ENCODE data around the gene EEFSEC. TPM values are rescaled to one million over a fixed set of nuclear protein-coding genes. Genes with fewer than 3 reads are reported as not detected.

EEFSEC gene
- total RNA-seq, 2 donors from 2014 or later = 15.7 to 17.2 TPM

GRCh38 chr3:128420289-128420688 is 267.0 kb downstream of the EEFSEC start:
- DNase-seq (no peak), ATAC-seq (replicated peaks in 1 of 2) (no peak)
- H3K9me3 Mint-ChIP-seq = no peaks in the 10 kb centered on the region
- H3K27ac Mint-ChIP-seq = no peak overlapping the region
- no peaks in the 10 kb centered on the region for H3K4me1 Mint-ChIP-seq (ENCODE audit: low read depth)
- H3K36me3 Mint-ChIP-seq (ENCODE audit: insufficient read depth in 2 of 2) = no peaks in the 10 kb centered on the region
- H3K4me3 Mint-ChIP-seq = no peak overlapping the region
- no peaks in the 10 kb centered on the region for H3K27me3 Mint-ChIP-seq (ENCODE audit: low read depth)

DNA sequence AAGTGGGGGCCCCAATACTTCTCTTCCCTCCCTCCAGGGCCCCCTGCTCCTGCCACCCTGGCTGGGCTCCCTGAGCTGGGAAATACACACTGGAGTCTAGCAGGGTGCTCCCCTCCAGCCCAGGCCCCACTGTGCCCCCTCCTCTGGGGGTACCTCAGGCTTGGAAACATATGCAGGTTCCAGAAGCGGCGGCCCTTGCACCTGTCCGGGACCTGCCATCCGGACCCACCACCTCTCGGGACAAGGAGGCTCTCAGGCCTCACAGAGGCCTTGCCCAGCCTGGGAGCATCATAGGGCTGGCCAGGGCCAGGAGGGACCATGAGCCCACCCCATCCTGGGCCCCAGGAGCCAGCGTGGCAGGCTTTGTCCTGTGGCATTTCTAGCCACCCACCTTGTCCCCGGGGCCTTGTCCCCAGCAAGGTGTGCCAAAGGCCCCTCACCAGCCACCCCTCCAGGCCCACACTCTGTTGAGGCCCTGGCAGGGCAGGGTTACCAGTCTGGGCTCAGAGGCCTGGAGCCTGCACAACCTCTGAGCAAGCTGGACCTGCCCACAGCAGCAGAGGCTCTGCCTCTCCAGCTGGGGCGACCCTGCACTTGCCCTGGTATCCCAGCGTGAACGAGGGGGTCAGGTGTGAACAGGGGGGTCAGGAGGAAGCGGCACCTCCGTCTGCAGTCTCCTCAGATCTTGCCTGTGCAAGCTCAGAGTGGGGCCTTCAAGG is 267.6 kb downstream of the EEFSEC start:
- Mint-ChIP-seq H3K4me3 (no peak overlapping the region), H3K27ac (no peak overlapping the region), H3K4me1 (ENCODE audit: low read depth) (no peaks in the 10 kb centered on the region), H3K9me3 (no peaks in the 10 kb centered on the region), H3K36me3 (ENCODE audit: insufficient read depth in 2 of 2) (no peaks in the 10 kb centered on the region), H3K27me3 (ENCODE audit: low read depth) (no peaks in the 10 kb centered on the region)
- DNase-seq = no peak
- ATAC-seq (replicated peaks in 1 of 2) = peak in 1 of 2 donors; percentile 20

DNA sequence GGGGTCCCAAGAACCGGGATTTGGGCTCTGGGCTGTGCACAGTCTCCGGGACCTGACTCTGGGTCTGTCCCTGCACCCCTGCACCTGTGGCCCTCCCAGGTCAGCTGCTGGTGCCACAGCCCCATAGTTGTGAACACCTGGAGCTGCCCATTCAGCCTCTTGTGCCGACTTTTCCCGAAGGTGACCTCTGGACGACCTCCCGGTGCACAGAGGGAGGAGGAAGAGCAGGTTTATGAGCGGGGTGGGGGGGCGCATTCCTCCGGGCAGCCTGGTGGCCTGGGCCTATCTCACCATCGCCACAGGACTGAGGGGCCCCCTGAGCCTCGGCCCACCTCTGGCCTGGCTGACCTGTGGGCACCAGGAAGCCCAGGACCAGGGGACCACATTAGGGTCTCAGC is 268.2 kb downstream of the EEFSEC start:
- Mint-ChIP-seq H3K9me3 (no peaks in the 10 kb centered on the region), H3K36me3 (ENCODE audit: insufficient read depth in 2 of 2) (no peaks in the 10 kb centered on the region), H3K4me1 (ENCODE audit: low read depth) (no peaks in the 10 kb centered on the region), H3K27me3 (ENCODE audit: low read depth) (no peaks in the 10 kb centered on the region), H3K27ac (no peak overlapping the region), H3K4me3 (no peak overlapping the region)
- no peak for DNase-seq
- no peak for ATAC-seq (replicated peaks in 1 of 2)

DNA sequence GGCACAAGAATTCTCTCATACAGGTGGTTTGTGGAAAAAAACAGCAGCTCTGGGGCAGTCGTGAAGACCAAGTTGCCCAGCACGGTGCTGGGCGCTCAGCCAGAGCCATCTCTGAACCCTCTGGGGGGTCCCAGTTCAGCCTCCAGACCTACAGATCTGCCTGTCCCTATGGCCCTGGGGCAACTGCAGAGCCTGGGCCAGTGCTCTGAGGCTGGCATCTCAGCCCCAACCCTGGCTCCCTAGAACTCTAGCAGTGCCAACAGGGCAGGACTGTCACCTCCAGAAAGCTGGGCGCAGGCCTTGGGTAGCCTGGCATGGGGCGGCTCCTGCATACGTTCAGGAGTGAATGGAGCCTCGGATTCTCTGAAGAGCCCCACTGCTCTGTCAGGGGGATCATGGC is 268.7 kb downstream of the EEFSEC start:
- Mint-ChIP-seq H3K9me3 (no peaks in the 10 kb centered on the region), H3K27ac (no peak overlapping the region), H3K4me3 (no peak overlapping the region), H3K36me3 (ENCODE audit: insufficient read depth in 2 of 2) (no peaks in the 10 kb centered on the region), H3K4me1 (ENCODE audit: low read depth) (no peaks in the 10 kb centered on the region), H3K27me3 (ENCODE audit: low read depth) (peaks cover 1% of the 10 kb centered on the region)
- ATAC-seq (replicated peaks in 1 of 2) = no peak
- no peak for DNase-seq

- no peaks in the 10 kb centered on the region for H3K4me1 Mint-ChIP-seq (ENCODE audit: low read depth)
- H3K9me3 Mint-ChIP-seq = no peaks in the 10 kb centered on the region
- H3K4me3 Mint-ChIP-seq = no peak overlapping the region
- ATAC-seq (replicated peaks in 1 of 2) = no peak
- no peak for DNase-seq
- H3K36me3 Mint-ChIP-seq (ENCODE audit: insufficient read depth in 2 of 2) = no peaks in the 10 kb centered on the region
- H3K27ac Mint-ChIP-seq = no peak overlapping the region
- H3K27me3 Mint-ChIP-seq (ENCODE audit: low read depth) = peaks cover 11% of the 10 kb centered on the region
These were observed 269.7 kb downstream of the EEFSEC start for GRCh38 chr3:128422762-128423524.

- Mint-ChIP-seq H3K36me3 (ENCODE audit: insufficient read depth in 2 of 2) (no peaks in the 10 kb centered on the region), H3K9me3 (no peaks in the 10 kb centered on the region), H3K4me1 (ENCODE audit: low read depth) (no peaks in the 10 kb centered on the region), H3K27ac (no peak overlapping the region), H3K27me3 (ENCODE audit: low read depth) (peaks cover 17% of the 10 kb centered on the region), H3K4me3 (no peak overlapping the region)
- ATAC-seq (replicated peaks in 1 of 2) (no peak), DNase-seq (no peak)
These were observed 270.4 kb downstream of the EEFSEC start for GRCh38 chr3:128423525-128424147.

DNA sequence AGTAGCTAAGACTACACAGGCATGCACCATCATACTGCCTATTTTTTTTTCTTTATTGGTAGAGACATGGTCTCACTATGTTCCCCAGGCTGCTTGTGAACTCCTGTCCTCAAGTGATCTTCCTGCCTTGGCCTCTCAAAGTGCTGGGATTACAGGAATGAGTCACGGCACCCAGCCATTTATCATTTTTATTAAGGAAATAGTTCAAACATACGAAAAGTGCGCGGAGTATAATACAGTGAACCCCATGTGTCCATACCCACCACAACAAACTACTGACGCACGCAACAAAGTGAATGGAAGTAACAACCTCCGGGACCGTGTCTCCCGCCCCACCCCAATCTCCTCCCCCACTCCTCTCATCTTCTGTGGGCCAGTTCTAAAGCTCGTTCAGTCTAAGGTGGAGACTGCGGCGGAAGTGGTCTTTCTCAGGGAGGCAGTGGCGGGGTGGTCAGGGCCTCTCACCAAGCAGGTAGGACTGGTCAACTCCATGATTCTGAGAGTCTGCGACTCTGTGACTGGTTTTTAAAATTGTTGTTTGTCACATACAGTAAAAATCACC is 271.3 kb downstream of the EEFSEC start:
- no peak for DNase-seq
- Mint-ChIP-seq H3K36me3 (ENCODE audit: insufficient read depth in 2 of 2) (no peaks in the 10 kb centered on the region), H3K27ac (no peak overlapping the region), H3K27me3 (ENCODE audit: low read depth) (peaks cover 17% of the 10 kb centered on the region), H3K9me3 (no peaks in the 10 kb centered on the region), H3K4me1 (ENCODE audit: low read depth) (no peaks in the 10 kb centered on the region), H3K4me3 (no peak overlapping the region)
- ATAC-seq (replicated peaks in 1 of 2) = no peak

DNA sequence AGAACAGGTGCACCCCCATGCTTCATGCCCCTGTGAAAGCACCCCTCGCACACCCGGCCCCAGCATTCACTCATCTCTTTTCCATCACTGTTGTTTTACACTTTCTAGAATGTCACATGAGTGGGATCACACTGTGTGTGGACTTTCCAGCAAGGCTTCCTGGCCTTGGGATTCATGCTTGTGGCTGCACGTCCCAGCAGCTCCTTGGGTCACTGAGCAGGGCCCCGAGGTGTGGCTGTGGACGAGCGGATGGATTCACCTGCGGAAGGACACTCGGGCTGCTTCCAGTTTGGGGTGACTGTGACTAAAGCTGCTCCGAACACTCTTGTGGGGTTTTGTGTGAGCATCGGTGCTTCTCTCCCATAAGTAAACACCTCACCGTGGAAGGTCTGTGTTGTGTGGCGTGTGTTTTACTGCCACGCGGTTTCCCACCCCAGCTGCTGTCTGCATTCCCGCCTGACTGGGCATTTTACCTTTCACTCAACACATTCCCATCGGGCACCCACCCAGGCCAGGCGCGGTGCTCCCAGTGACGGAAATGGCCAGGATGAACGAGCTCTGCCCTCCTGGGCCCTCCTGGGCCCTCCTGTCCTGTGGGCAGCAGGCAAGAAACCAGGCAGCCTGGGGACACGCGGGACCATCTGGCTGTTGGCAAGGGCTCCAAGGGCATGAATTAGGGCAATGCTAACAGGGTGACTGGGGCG is 272.0 kb downstream of the EEFSEC start:
- Mint-ChIP-seq H3K27me3 (ENCODE audit: low read depth) (peaks cover 24% of the 10 kb centered on the region), H3K9me3 (no peaks in the 10 kb centered on the region), H3K36me3 (ENCODE audit: insufficient read depth in 2 of 2) (no peaks in the 10 kb centered on the region), H3K27ac (no peak overlapping the region), H3K4me3 (no peak overlapping the region), H3K4me1 (ENCODE audit: low read depth) (no peaks in the 10 kb centered on the region)
- DNase-seq = no peak
- ATAC-seq (replicated peaks in 1 of 2) = no peak

GRCh38 chr3:128425846-128426127 is 272.5 kb downstream of the EEFSEC start:
- no peaks in the 10 kb centered on the region for H3K9me3 Mint-ChIP-seq
- peaks cover 29% of the 10 kb centered on the region for H3K27me3 Mint-ChIP-seq (ENCODE audit: low read depth)
- ATAC-seq (replicated peaks in 1 of 2) (no peak), DNase-seq (no peak)
- H3K4me1 Mint-ChIP-seq (ENCODE audit: low read depth) = no peaks in the 10 kb centered on the region
- H3K27ac Mint-ChIP-seq = no peak overlapping the region
- H3K36me3 Mint-ChIP-seq (ENCODE audit: insufficient read depth in 2 of 2) = no peaks in the 10 kb centered on the region
- no peak overlapping the region for H3K4me3 Mint-ChIP-seq

DNA sequence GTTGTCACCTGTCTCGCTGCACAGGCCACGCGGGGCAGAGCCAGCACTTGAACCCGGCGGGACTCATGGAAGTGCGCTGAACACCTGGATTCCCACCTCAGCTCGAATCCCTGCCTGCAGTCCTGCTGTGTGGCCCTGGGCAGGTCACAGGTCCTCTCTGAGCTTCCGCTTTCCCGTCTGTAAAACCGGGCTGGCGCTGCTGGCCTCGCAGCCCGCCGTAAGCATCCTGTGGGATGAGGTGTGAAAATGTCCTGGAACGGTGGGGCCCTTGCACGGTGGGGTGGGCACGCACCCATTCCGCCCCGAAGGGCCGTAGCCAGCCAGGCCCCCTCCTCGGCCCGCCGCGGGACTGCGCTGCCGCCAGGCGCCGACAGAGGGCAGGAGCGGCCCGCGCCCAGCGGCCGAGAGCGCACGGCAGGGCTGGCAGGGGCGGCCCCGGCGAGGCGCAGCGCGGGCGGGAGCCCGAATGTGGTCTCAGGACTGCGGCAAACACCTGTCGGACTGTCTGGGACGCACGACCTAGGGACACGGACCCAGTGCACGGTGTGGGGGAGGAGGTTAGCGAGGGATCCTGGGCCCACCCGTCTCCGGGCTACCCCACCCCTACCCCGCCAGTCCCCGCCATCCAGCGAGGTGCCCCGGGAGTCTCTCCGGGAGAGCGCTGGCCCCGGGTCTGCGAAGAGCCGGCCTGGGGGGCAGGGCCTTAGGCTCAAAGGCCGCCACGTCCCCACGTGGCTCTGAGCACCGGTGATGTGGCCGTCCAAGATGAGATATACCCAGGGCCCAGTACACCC is 273.0 kb downstream of the EEFSEC start:
- H3K27me3 Mint-ChIP-seq (ENCODE audit: low read depth) = peaks cover 34% of the 10 kb centered on the region
- H3K36me3 Mint-ChIP-seq (ENCODE audit: insufficient read depth in 2 of 2) = no peaks in the 10 kb centered on the region
- no peak overlapping the region for H3K4me3 Mint-ChIP-seq
- no peaks in the 10 kb centered on the region for H3K4me1 Mint-ChIP-seq (ENCODE audit: low read depth)
- H3K9me3 Mint-ChIP-seq = no peaks in the 10 kb centered on the region
- no peak overlapping the region for H3K27ac Mint-ChIP-seq
- ATAC-seq (replicated peaks in 1 of 2) = peak; percentile 89 to 90
- DNase-seq = peak; percentile 58 to 81

DNA sequence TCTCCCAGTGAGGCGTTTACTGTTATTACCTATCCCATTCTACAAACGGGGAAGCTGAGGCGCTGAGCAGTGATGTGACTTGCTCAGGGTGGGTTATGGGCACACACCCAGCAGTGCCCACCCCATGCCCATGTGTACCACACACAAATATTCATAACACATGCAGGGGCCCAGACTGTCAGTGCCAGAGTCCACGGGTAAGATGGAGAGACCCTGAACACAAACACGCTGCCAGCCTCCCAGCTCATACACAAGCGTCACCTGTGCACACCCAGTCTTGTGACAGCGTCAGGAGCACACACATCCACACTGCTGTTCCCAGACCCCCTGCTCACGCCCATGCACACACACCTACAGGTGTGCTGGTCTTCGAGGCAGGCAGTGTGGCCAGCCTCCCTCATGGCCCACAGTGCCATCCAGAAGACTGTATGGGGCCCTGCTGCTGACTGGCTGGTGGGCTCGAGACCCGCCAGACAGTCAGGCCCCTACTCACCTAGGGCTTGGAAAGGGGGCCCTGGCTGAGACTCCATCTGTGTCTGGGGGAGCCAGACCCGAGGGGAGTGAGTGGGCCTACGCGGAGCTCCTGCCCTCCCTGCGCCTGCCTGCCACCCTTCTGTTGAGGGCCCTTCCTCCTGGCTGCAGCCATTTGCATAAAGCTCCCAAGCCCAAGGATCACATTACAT is 274.0 kb downstream of the EEFSEC start:
- no peak overlapping the region for H3K4me3 Mint-ChIP-seq
- peaks cover 44% of the 10 kb centered on the region for H3K27me3 Mint-ChIP-seq (ENCODE audit: low read depth)
- DNase-seq (no peak), ATAC-seq (replicated peaks in 1 of 2) (no peak)
- no peak overlapping the region for H3K27ac Mint-ChIP-seq
- no peaks in the 10 kb centered on the region for H3K36me3 Mint-ChIP-seq (ENCODE audit: insufficient read depth in 2 of 2)
- H3K9me3 Mint-ChIP-seq = no peaks in the 10 kb centered on the region
- H3K4me1 Mint-ChIP-seq (ENCODE audit: low read depth) = peaks cover 9% of the 10 kb centered on the region

Measured in activated T-cell treated with anti-CD3 and anti-CD28 coated beads, Interleukin-2, amount 50 U/mL, for 72 hours (primary cell).